ENCODE measurements around the gene PFKFB4.
A peak's percentile ranks its signal among the peaks of the same experiment; 100 is the strongest.
"Not testable (repeated sequence)": the region's sequence is repeated elsewhere in the genome, so short reads cannot be mapped to it uniquely, and the experiment has no call there.

Gene PFKFB4

DNA sequence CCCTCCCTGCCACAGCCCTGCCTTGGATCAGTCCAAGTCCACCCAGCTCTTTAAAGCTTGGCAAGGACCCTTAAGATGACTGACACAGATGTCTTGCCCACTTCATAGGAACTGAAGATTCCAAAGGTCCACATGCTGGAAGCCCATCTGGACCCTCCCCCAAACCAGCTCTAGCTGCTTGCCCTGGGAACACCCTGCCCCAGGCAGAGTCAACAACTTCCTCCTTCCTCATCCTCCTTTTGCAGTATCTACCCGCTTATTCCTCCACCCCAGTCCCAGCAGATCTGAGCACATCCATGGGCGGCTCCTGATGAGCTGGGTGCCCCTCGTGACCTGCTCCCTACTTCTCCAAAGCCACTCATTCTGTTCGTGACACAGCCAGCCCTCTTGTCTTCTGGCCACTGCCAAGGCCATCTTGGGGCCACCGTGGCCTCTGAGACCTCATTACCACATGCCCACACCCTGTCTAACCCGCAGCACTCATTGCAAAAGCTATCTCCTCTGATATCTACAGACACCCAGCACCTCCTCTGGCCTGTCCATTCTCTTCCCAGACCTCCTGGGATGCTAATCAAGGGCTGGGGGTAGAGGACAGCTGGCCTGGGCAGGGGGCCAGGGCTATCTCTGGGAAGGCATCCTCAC lies 2.0 kb upstream of the PFKFB4 start:
- no peak for DNase-seq (ENCODE audit: low spot score)

DNA sequence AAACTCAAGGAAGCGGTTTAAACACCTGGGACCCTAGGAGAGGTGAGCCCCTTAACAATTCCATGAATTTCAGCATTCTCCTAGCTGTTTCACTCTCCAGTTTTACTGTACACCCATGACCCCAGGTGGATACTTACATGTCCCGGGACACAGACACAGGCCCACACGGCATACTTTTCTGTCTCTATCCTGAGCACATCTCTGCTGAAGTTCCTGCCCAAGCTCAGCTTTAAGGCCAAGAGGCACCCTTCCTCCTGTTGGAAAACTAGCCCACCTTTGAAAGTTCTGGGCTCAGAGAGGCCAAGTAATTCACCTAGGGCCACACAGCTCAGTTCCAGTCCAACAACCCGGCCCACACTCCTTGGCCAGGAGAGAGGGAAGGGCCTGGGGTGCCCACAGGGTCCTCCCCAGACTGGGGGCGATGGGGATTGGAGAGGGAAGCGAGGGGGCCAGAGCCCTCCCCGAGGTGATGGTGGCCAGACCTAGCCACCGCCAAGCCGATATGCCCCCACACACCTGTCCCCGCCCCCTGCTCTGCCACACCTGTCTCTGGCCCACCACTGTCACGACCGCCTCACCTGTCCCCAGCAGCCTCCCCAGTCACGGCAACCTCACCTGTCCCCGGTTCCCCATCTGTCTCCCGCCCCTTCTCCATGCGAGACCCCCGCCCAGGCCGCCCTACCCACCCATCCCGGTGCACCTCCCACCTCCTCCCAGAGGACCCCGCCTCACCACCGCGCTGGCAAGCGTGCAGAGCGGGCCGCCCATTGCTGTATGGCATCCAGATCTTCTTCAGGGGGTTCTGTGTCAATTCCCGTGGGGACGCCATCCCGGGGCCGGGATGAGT lies 431 bp downstream of the PFKFB4 start:
- DNase-seq (ENCODE audit: low spot score) = no peak

DNA sequence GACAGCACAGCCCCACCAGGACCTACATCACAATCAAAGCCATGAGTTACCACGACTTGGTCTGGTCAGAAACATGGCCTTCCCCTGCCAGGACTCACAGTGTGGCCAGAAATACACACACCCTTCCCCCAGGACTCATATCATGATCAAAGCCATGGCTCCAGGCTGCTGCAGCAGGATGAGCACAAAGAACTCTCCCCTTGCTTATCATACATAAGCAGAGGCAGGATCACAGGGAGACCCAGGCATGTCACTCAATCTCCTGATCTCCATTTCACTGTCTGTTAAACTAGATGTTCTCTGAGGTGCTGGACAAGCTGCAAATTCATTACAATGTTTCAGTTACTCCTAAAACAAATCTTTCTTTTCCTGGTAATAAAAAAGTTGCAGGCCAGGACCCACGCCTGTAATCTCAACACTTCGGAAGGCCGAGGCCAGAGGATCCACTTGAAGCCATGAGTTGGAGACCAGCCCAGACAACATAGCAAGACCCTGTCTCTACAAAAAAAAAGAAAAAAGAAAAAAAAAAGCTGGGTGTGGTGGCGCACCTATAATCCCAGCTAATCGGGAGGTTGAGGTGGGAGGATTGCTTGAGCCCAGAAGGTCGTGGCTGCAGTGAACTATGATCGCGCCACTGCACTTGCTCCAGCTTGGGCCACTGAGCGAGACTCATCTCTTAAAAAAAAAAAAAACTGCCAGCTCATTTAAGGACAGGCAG lies 1.2 kb downstream of the PFKFB4 start:
- DNase-seq (ENCODE audit: low spot score) = no peak

DNA sequence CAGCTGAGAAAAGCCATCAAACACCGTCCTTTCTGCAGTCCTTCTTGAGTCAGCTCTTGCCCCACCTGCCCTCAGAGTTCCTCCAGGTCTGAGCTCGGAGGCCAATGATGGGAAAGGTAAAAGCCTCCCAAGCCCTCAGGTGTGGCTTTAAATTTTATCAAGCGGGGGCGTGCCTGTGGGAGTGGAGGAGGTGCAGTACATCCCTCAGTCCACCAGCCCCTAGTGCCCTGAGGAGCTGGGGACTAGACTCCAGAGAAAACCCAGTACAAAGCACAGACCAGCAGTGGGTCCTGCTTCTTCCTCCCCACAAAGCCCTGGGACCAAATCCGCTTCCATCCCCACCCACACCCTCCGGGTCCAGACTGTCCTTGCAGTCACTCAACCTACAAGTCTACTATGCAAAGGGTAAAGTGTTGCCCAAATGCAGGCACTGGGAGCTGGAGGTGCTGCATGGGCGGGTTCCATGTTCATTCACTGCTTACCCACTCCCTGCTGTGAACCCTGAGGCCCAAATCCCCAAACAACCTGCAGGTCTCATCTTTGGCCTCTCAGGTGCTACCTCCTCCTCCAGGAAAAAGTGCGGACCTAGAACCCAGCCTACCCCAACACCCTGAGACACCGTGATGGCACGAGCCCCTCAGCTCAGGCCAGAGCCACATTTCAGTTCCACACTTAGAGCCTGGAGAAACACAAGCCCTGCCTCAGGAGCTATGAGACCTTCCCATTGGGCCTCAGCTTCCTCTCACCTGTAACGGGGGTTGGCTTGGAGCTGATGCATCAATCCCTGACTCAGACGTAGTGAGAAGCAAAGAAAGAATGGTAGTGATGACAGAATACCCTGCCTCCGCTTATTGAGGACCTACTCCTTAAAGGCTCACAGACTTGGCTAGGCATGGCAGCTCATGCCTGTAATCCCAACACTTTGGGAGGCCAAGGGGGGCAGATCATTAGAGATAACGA lies 2.4 kb downstream of the PFKFB4 start:
- DNase-seq (ENCODE audit: low spot score) = no peak

DNA sequence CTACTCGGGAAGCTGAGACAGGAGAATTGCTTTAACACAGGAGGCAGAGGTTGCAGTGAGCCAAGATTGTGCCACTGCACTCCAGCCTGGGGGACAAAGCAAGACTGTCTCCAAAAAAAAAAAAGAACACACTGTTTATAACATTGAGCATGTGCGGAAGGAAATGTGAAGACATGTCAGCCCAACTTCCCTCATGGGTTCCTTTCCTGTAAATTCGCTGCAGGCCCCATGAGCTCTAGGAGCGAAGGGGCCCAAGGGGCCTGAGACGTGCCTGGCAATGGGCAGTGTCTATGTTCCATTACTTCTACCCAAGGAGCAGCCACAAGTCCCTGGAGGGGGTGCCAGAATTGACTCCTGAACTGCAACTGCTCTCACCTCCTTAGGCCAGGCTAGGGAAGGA lies 3.2 kb downstream of the PFKFB4 start:
- DNase-seq (ENCODE audit: low spot score) = no peak

DNA sequence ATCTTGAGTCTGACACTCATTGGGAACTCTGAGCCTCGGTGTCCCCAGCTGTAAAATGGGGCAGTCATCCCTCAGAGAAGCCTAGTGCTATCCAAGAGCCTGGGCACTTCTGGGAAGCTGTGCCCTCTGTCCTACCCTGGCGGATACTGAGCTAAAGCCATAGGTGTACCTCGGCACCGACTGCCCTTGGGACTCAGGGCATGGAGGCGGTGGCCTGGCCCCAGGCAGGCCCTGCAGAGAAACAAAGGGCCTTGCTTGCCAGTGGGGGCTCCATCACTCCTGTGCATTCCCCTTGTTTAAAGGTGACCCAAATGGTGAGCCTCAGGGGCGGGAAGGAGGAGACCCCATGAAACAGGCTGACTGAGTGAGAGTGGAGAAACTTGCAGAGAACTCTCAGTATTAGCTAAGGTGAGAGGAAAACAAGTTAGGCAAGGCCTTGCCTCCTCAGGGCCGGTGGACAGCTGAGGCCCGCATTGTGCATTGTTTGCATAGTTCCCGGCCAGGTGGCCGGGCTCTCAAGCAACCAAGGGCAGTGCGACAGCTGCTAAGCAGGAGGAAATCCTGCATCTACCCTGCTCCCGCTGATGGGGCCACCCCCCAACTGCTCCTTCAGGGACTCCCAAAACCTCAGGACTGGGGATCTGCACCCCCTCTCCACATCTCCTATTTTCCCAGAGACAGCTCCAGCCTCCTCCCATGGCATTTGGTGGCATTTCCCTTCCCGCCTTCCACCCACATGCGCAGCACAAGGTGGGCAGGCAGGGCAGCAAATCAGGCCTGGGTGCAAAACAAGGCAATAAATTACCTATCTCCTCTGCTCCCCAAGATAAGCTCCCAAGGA lies 4.3 kb downstream of the PFKFB4 start:
- DNase-seq (ENCODE audit: low spot score) = no peak

DNA sequence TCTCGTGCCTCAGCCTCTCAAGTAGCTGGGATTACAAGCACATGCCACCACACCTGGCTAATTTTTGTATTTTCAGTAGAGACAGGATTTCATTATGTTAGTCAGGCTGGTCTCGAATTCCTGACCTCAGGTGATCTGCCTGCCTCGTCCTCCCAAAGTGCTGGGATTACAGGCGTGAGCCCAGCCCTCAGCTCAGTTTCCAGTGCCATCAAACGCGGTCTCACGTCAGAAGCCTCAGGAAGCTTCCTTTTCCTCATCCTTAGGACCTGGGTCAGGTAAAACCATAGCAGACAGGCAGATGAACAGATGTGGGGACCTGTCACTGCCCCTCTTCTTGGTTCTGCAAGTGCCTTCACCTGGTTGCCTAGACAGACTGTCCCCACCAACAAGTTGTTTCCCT lies 5.0 kb downstream of the PFKFB4 start:
- not testable (repeated sequence) for DNase-seq (ENCODE audit: low spot score)

DNA sequence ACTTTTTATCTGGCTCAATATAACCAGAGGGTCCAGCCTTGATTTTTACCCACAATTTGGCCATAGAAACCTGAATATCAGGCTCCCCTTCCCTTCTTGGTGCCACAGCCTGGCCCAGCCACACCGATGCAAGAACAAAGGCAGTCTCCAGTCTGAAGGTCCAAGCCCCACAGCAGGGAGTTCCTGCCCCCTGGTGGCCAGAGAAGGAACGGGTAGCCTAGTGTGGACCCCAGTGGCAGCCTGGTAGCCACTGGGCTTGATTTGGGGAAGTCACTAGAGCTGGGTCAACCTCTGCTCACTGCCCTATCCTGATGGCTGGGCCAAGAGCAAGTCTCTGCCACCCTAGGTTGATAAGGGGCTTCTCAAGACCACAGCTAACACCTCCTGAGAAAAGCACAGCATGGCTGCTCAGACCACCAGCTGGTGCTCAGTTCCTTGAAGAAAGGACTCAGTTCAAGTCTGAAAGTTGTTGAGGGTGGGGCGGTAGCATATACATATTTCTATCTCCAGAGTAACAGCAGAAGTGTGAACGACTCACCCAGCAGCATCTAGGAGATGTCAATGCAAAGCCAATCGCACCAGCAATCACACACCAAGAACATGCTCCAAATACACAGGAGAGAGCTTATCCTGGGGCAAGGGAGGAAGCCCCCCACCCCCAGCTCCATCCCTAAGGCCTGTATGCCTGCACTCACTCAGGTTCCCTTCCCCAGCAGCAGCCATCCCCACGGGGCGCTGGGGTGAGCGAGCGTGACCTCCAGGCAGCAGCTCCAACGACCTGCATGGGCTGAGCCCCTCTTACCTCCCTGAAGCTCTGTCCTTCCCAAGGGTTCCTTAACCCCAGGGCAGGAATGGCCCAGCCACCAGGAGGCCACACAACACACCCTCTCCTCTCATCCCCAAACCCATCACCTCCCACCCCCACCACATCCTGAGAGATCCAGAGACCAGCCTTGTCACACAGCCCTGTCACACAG lies 7.6 kb downstream of the PFKFB4 start:
- DNase-seq (ENCODE audit: low spot score) = peak; percentile 80

DNA sequence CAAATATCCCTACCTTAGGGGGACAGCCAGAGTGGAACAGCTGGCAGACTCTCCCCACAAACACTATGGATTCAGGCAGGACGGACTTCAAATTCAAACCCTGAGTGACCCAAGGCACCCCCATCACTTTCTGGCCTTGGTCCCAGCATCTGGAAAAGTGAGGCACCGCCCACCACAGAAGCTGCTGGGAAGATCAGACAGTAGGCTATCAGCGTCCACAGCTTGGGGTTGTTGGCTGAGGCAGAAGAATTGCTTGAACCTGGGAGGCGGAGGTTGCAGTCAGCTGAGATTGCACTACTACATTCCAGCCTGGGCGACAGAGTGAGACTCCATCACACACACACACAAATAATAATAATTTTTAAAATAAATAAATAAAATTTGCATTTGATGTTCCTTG lies 8.5 kb downstream of the PFKFB4 start:
- no peak for DNase-seq (ENCODE audit: low spot score)

DNA sequence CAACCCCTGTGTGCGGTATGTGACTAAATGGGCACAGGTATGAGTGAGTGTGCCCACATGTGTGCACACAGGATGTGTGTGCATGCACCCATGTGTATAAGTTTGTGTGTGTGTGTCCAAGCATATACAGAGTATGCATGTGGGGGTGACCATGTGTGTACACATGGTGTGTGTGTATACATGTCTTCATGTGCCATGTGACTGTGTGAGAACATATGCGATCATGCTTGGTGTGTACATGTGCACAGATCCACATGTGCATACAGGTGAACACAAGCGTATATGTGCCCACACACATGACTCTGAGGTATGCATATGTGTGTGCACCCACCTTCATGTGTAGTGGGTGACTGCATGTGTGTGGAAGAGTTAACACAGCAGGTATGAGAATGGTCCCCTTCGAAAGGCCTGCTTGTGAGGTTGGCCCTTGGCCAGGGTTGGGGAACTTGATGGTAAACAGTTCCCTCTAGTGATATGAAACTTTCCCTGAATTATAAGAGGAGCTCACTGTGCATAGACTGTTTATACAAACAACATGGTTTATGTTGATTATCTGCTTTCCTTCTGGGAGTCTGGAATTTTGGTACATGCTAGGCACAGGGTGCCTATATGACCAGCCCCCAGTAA lies 10.3 kb downstream of the PFKFB4 start:
- no peak for DNase-seq (ENCODE audit: low spot score)

DNA sequence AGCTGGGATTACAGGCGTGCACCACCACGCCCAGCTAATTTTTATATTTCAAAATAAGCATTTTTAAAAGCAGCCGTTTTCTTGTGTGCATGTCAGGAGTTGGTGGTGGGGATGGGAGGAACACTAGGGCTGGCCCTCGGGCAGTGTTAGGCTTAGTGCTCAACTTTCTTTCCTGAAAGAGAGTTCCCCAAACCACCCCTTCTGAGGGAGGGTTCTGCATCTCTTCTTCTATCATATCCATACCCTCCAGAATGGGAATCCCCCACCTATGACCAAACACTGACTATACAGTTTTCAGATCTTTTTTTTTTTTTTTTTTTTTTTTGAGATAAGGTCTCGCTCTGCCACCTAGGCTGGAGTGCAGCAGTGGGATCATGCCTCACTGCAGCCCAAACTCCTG lies 12.5 kb downstream of the PFKFB4 start:
- DNase-seq (ENCODE audit: low spot score) = no peak

DNA sequence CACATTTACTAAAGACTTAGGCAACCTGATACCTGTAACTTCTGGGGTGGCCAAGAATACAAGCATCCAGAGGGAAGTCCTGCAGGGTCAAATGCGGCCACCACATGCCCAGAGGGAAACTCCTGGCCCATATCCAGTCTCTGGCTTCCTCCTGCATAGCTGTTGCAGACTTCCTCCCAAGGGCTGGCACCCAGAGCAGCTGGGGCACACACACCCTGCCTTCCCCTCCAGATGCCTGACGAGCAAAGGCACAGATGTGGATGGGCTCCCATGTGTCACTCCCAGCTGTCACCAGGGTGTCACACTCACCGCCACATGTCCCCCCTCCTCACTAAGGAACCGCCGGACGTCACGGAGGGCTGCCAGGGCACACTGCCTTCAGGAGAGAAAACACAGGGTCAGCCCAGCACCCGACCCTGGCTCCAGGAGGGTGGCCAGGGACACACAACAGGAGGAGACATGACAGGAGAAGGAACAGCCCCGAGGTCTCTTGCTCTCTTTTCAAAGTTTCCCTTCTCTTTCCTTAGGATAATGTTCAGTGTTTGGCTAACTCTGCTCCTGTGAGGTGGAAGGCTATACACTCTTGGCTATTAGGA lies 13.2 kb downstream of the PFKFB4 start:
- no peak for DNase-seq (ENCODE audit: low spot score)

DNA sequence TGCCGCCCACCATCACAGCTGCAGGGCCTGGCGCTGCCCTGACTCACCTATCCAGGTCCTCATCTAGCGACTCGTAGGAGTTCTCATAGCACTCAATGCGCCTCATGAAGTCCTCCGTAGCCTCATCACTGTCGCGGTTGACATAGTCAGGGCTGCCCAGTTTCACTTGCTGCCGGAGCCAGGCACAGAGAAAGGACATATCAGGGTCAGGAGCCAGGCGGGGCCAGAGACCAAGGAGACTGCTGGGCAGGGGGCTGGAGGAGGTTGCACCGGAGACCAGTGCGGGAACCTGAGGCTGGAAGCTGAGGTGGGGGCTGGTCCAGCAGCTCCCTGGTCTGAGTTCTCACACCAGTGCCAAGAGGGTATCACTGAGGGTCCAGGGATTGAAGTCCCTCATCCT lies 18.2 kb downstream of the PFKFB4 start:
- DNase-seq (ENCODE audit: low spot score) = no peak

DNA sequence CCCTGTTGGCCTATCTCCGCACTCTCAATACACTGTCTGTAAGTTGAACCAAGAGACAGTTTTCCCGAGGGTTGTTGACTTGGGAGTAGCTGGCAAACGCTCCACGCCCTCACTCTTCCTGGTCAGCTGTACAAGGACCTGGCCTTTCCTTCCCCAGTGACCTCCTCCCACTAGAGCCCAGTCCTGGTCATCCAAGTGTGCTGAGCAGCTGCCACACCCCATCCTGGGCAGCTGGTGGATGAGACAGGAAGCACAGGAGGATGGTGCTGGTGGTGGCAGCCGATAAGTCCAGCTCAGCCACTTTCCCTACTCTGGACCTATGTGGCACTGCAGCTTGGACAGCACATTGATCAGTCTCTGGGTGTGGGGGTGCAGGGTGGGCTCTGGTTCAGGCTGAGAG lies 19.8 kb downstream of the PFKFB4 start:
- no peak for DNase-seq (ENCODE audit: low spot score)

DNA sequence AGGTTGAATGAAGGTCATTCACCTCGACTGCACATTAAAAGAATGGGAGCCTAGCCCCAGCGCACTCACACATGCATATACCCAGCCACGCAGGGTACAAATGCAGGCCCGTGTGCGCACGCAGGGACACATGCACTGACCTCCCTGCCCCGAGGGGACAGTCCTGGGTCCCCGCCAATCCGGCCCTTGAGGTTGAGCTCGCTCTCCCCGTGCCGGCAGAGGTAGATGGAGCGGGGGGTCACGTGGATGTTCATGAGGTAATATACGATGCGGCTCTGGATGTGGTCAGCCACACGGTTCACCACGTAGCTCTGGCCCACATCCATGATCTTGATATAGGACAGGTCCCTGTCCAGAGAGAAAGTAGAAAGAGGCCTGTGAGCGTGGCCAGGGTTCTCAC lies 20.5 kb downstream of the PFKFB4 start:
- no peak for DNase-seq (ENCODE audit: low spot score)

DNA sequence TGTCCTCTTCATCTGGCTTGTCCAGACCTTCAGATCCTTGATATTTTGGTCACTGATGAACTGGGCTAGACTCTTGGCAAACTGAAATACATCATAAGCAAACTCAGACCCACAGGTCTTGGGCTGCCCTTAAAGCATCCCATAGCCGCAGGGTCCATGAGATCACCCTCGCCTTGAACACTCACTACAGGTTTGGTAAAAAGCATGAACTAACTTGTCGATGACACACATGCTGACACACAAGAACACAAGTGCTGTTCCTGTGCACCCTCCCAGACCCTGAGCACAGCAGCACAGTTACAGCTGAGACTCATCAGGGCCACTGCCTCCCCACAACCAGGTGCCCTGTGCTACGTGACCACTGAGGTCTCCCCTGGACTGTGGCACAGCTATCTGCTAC lies 21.0 kb downstream of the PFKFB4 start:
- no peak for DNase-seq (ENCODE audit: low spot score)

DNA sequence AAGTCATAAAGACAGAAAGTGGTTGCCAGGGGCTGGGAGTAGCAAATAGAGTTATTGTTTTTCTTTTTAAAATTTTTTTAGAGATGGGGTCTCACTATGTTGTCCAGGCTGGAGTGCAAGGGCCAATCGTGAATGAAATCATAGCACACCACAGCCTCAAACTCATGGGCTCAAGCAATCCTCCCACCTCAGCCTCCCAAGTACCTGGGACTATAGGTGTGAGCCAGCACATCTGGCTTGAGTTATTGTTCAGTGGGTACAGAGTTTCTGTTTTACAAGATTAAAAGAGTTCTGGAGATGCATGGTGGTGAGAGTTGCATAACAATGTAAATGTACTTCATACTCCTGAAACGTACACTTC lies 23.6 kb downstream of the PFKFB4 start:
- no peak for DNase-seq (ENCODE audit: low spot score)

DNA sequence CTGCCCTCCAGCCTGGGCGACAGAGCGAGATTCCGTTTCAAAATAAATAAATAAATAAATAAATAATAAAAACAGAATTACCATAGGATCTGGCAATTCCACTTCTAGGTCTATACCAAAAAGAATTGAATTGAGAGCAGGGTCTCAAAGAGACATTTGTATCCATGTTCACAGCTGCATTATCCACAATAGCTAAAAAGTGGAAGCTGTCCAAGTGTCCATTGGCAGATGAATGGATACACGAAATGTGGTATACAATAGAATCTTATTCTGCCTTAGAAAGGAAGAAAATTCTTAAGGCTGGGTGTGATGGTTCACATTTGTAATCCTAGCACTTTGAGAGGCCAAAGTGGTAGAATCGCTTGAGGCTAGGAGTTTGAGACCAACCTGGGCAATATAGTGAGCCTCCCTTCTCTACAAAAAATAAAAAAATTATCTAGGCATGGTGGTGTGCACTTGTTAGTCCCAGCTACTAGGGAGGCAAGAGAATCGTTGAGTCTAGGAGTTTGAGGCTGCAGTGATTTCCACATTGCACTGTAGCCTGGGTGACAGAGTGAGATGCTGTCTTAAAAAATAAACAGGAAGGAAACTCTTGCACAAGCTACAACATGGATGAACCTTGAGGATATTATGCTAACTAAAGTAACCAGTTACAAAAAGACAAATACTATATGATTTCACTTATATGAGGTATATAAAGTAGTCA lies 24.2 kb downstream of the PFKFB4 start:
- DNase-seq (ENCODE audit: low spot score) = no peak

Measured in germinal center (tissue), 1 donor.